Activated CD4-positive, alpha-beta T cell treated with anti-CD3 and anti-CD28 coated beads, Interleukin-2, amount 50 U/mL, for 48 hours (primary cell): Measurements from ENCODE around the gene SLC25A25.
A peak's percentile ranks its signal among the peaks of the same experiment; 100 is the strongest.
"Not testable (repeated sequence)": the region's sequence is repeated elsewhere in the genome, so short reads cannot be mapped to it uniquely, and the experiment has no call there.

ENCODE experiments used
- DNase-seq, 2 experiments: peaks; one replicate each; pipeline ENCODE4 v3.0.0-alpha.2; 2020

The SLC25A25 gene

DNA sequence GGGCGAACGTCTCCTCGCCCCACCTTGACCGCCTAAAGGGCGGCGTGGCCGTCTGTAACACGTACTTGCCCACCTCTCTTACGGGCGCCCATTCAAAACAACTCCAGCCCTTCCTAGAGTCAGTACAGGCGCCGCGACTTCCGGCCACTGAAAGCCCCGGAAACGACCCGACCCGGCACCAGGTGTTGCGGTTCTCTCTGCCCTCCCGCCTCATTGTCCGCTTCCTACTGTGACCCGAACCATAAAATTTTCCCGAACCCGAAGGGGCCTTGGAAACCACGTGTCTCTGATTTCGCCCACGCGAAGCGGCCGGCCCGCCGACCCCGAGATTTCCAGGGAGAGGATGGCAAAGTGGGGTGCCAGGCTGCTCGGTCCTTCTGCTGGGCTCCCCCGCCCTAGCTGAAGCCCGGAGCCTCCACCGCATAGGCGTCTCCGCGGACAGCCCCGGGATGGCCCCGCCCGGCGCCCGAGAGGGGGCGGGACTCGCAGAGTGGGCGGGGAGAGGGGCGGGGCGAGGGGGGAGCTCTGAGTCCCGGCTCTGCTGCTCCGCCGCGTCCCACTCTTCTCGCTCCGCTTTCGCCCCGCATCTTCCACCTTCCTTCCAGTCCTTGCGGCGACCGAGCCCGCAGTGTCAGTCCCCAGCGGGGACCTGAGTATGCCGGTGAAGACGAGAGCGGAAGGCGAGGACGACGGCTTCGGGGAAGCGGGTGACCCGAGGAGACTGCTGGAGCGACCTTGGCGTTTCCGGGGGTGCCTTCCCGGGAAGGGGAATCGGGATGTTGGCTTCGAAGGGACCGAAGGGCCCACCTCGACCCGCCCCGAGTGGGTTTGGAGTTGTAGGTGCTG lies 60.2 kb downstream of the SLC25A25 start:
- peak; percentile 80 to 83 for DNase-seq

DNA sequence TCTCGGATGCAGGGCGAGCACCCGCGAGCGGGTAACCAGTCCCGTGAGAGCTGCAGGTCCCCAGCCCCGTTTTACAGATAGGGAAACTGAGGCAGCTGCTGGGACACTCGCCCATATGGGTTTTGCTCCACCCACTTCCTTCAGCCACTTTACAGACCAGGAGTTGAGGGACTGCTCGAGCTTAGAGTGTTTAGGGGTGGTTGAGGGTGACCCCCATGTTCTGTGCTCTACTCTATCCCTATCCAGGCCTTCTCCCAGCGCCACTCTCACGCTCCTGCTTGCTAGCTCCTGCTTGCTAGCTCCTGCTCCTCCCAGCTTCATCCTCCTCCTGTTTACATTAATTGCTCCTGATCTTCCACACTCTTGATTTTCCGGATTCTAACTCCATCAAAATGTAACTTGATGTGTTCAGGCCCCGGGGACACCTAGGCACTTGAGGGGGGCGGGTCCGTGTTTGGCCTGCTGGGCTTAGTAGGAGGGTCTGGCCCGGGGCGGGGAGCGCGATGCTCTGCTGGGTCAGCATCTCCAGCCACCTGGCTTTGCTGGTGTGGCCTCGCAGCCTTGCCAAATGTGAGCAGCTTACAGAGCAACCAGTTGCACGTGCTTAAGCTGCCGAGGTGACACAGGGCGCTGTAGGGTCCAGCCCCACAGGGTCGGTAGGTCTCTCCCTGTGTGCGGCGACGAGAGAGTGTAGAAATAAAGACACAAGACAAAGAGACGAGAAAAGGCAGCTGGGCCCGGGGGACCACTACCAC lies 61.0 kb downstream of the SLC25A25 start:
- DNase-seq, result no peak

DNA sequence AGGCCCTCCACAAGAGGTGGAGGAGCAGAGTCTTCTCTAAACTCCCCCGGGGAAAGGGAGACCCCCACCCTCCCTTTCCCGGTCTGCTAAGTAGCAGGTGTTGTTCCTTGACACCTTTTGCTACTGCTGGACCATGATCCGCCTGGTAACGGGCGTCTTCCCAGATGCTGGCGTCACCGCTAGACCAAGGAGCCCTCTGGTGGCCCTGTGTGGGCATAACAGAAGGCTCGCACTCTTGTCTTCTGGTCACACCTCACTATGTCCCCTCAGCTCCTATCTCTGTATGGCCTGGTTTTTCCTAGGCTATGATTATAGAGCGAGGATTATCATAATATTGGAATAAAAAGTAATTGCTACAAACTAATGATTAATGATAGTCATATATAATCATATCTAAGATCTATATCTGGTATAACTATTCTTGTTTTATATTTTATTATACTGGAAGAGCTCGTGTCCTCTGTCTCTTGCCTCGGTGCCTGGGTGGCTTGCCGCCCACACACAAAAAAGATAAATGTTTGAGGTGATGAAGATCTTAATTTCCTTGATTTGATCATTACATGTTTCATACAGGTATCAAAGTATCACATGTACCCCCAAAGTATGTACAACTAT lies 62.1 kb downstream of the SLC25A25 start:
- peak; percentile 64 to 75 for DNase-seq

DNA sequence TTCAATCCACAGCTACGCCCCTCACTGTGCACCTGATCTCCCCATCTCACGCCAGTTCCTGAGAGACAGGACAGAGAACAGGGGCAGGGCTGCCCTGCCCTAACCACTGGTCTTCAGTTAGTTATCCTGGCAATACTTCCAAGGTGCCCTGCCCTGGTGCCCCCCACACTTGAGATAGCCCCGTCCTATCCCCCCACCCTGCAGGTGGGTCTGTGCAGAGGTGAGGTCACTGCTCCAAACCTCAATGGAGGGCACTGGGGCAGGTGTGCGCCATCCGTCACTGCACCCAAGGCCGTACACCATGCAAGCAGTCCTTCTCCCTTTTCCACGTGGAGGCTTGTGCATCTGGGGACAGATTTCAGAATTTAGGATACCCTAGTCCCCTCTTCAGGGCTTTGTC lies 62.6 kb downstream of the SLC25A25 start:
- not testable (repeated sequence) for DNase-seq

DNA sequence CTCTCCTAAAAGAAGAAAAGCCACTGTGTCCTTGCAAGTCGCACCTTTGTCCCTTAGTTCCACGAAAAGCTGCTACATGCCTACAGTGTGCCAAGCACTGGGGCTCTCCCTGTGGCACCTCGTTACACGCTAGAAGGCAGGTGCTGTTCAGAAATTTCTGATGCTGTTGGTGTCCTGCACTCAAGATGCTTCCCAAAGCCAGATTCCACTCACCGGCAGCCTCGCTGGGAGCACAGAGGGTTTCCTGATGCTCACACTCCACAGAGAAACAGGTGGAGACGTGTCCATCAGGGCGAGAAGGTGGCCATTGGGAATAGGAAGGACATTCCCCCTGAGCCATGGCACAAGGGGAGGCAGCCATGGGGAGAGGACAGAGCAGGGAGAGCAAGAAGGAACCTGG lies 63.3 kb downstream of the SLC25A25 start:
- not testable (repeated sequence) for DNase-seq

DNA sequence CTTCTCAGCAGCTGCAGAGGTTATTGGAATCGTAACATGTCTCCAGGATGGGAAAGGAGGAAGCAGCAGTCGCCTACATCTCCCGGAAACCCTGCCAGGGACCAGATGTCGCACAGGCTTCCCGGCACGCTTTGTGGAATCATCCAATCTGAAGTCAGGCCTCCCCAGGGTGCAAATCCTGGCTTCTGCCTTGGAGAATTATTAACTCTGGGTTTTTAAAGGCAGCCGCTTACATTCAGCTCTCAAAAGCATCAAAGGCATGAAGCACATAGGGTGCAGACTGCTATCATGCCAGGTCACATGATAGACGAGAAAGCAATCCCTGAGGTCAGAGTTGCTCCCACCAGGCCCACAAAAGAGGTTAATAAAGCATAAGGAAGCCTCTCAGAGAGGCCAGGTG lies 64.1 kb downstream of the SLC25A25 start:
- DNase-seq, result not testable (repeated sequence)

DNA sequence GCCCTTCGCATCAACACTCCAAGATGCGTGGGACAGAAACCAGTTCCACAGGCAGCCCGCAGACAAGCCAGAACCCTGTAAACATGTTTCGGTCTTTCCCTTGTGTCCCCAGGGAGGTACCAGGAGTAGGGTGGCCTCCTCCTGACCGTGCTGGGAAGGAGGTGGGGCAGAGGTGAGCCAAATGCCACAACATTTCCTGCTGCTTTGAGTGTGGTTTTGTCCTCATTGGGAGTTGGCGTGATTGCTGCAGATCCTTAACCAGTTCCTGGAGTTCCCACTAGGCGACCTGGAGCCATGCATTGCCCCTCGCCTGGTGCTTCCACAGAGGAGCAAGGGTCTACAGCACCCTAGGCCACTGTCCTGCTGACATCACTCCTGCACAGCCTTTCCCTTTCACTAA lies 67.5 kb downstream of the SLC25A25 start:
- not testable (repeated sequence) for DNase-seq

DNA sequence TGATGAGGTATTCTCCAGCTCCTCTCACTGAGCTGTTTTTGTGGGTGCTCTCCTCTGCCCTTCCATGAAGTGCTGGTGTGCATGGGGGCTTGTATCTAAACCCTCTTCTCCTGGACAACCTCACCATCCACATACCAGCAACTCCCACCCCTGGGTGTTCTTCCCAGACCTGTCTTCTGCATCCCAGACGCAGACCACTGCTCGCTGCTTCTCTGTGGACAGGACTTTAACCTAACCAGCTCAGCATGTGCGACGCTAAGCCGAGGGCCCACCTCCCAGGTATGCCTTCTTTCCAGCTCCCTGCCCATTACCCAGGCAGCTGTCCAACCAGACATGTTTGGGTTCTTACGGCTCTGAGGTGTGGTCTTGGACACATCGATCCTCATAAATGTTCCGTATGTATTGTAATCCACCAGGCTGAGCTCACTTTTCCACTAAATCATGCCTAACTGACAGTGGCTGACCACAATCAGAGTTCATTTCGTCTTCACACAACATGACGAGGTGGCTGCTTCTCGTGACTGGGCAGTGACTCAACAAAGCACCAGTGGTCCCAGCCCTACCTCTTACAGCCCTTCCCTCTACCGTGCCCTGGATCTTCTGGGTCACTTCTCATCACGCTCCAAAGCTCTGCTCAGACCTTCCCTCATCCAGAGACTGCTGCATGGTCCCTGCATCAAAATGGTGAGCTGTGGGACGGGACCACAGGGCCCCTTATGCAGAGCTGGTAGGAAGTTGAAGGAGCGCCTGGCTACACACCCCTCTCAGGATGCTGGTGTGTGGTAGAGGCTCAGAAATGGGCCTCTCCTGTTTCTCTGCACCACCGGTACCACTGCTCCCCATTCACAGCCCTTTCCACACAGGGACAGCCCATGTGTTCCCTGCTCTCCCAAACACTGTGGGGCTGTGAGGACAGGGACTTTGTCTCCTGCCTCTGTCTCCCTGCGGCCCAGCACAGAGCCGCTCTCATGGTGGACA lies 69.1 kb downstream of the SLC25A25 start:
- DNase-seq, result no peak

DNA sequence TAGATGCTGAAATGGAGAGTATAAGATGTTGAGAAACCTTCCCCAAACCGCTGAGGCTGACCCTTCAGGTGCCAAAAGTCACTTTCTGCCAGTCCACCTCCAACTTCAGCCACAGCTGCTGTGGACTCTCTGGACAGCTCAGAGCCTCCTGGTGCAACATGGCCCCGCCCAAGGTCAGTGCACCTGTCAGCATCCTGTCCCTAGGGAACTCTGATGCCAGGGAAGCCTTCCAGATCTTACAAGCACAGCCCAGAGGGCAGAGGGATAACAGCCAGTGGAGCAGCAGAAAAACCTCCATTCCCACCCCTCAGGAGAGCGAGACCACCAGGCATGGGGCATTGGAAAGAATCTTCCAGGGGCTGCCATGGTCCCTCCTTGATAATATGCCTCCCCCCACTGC lies 70.0 kb downstream of the SLC25A25 start:
- DNase-seq, result no peak

DNA sequence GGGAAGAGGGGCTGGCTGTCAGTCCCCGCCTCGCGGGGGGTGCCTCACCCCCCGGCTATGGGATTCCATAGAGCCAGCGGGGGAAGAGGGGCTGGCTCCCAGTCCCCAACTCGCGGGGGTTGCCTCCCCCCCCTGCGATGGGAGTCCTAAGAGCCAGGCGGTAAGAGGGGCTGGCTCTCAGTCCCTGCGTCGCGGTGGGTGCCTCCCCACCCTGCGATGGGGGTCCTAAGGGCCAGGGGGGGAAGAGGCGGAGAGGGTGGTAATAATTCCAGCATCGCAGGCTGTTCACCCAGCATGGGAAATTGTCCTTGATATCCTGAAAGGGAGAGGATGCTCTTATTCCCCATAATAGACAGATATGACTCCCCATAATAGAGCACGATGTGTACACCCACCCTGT lies 71.6 kb downstream of the SLC25A25 start:
- DNase-seq, result no peak

DNA sequence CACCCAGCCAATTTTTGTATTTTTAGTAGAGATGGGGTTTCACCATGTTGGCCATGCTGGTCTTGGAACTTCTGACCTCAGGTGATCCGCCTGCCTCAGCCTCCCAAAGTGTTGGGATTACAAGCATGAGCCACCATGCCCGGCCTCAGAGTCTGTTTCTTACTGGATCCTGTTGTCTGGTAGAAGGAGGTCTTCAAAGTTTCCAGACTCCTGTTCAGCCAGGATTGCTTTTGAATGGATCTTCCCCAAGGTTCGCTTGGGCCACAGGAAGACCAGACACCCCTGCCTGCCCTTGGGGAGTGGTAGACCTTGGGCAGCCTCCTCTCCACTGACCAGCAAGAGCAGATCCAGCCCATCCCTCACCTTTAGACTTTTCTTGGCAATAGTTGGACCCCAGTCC lies 73.6 kb downstream of the SLC25A25 start:
- DNase-seq, result no peak

DNA sequence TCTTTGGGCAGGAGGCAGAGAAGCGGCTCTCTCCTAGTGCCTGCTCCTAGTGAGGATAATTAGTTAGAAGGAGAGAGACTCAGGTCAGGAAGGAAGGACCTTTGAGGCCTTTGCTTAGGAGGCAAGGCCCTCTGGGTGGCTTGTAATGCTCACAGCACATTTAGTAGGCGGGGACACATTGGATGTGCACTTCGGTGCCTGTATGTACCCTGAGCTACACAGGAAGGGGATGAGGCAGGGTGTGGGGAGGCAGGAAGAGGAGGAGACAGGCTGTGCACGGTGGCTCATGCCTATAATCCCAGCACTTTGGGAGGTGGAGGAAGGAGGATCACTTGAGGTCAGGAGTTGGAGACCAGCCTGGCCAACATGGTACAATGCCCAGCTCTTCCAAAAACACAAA lies 74.0 kb downstream of the SLC25A25 start:
- DNase-seq, result no peak

DNA sequence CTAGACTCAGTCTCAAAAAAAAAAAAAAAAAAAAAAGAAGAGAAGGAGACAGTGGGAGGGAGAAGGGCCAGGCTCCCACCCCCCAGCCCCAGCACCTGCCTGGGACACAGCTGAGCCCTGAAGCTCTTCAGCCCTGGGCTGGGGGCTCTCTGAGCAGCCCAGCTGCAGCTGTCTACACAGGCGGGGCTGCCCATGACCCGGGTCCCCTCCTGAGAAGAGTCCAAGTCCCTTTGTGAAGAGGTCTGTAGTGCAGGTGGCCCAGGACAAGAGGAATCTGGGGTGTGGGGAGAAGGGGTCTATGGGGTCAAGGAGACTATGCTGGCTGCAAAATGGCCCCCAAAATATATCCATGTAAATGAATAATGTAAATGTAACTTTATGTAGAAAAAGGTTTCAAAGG lies 74.6 kb downstream of the SLC25A25 start:
- DNase-seq, result no peak

DNA sequence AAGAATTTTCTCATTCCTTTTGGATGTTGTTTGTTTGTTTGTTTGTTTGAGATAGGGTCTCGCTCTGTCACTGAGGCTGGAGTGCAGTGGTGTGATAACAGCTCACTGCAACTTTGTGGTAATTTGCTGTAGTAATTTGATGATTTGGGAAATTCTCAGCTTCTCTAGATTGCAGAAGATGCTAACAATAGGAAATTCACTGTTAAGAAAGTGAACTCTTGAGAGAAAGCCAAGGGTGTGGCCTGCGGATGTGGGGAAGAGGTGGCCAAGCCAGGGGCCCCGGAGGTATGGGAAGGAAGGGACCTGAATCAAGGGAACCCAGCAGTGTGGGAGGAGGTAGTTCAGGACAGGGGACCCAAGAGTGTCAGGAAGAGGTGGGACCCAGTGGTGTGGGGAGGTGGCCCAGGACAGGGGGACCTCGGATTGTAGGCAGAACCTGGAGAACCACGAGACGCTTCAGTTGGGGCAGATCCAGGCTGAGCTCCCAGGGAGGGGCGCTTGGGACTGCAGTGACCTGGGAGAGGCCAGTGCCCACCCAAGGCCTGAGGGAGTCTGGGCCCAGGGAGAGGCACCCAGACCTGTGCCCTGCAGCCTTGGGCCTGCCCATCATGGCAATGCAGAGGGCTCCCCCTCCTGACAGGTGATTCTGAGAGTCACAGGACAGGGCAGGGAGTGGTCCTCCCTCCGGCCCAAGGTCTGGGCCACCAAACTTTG lies 75.7 kb downstream of the SLC25A25 start:
- no peak for DNase-seq

DNA sequence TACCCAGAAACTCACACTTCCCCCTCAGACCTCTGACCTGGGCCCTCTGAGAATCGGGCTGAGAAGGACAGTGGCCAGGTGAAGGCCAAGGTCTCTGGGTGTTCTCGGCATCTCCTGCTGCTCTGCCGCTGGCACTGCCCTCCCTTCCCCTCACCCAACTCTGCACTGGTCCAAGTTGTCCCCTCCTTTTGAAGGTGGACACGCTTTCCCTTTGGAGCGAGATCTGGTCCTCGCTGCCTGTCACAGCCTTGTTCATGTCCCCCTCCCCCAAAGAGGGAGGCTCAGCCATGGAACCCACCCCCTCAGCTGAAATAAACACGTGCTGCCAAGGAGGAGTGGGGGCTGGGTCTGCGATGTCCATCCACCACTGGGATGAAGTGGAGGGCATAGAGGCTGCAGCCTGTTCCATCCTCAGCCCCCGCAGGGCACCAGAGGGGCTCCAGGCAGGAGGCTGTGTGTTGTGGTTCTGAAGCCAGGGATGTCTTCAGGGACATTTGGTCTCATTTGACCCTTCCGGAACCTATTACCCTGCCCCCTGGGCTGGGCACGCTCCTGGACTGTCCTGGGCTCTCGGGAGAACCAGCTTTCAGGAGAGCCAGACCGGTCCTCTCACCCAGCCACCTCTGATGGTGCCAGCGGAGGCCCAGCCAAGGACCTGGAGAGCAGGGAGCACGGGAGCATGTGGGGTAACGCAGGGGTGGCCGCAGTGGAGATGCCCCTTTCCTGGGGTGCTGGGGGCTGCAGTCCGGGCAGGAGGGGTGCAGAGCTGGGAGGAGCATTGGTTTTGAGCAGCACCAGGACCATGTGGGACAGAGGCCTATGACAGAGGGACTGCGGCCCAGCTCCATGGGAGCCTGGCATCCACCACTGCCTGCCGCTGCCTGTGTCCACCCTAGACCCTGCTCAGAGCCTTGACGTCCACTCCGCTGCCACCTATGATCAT lies 76.5 kb downstream of the SLC25A25 start:
- DNase-seq, result no peak

DNA sequence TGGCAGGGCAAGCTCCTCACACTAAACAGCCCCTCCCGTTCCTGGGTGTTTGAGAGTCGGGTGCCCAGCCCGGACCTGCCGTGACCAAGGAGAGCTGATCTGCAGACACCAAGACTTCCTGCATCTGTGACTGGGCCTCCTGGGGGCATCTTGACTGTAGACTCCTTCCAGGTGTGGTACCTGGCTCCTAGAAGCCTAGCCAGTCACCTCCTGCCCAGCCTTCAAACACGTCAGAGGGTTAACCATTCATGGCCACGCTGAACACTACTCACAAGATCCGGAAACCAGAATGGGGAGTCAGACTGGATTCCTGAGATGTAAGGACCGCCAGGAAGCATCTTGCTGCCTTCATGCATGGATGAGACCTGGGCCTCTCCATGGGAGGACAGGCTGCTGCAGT lies 77.5 kb downstream of the SLC25A25 start:
- DNase-seq, result no peak

DNA sequence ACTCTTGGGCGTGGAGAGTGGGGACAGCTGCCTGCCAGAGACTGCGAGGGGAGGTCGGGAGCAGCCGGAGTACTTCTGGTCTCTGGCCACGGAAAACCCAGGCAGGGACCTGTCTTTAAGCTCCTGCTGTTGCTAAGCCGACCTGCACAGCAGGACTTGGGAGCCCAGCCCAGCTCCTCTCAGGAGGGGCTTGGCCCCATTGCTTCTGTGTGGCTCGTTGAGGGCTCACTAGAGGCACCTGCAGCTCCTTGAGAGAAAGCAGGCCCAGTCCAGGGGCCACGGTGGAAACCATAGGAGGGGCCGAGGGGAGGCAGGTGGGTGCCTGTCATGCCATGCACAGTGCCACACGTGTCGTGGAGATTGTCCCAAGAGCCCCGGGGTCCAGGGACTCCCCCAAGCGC lies 77.9 kb downstream of the SLC25A25 start:
- no peak for DNase-seq

DNA sequence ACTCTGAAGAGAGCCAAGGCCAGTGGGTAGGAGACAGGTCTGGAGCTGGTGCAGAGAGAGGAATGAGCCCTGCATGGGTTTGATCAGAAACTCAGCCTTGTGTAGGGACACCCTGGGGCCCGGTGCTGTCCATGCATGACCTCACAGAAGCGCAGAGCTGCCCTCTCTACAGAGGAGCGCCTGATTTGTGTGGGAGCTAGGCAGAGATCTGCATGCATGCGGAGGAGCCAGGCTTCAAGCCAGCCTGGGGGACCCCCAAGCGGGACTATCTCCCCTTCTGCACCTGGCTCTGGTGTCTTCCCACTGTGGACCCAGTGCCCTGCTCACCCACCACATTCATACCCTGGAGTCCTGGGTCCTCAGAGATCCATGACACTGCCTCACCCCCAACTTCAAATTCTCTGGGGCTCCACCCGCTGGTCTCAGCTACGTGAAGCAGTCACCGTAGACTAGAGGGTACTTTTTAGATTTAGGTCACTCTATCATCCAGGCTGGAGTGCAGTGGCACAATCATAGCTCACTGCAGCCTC lies 78.6 kb downstream of the SLC25A25 start:
- no peak for DNase-seq

DNA sequence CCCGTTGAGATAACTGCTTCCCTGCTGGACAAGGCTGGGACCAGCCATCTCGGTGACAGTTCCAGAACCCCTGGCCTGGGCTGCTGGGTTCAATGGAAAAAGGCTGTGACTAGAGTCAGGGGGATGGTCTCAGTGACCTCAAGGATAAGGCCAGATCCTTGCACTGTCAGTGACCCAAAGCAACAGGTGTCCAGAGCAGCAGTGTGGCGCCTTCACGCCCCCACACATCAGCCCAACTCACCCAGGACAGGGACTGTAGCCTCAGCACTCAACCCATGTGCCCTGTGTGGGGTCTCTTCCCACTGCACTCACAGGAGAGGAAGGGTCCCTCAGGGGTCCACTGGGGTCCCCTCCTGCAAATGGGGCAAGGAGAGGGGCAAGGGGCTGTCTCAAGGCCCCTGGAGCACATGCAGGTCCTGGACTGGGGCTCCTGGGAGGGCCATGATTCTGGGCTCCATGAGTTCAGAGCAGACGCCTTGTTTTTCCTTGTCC lies 80.5 kb downstream of the SLC25A25 start:
- DNase-seq, result no peak

DNA sequence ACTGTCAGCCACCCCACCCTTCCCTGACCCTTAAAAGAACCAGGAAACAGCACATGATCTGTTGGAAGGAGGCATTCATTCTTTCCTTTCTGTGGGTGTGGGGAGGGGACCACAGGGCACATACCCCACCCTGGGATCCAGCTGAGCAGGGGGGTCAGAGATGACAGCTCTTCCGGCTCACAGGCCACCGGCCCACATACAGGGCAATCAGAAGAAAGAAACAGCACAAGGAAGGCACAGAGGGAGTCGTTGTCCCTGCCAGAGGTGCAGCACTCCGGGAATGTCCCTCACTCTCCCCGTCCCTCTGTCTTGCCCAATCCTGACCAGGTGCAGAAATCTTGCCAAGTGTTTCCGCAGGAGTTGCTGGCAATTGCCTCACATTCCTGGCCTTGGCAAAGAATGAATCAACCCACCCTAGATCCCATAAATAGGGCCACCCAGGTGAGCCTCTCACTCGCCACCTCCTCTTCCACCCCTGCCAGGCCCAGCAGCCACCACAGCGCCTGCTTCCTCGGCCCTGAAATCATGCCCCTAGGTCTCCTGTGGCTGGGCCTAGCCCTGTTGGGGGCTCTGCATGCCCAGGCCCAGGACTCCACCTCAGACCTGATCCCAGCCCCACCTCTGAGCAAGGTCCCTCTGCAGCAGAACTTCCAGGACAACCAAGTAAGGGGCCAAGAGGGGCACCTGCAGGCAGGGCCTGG lies 81.1 kb downstream of the SLC25A25 start, which contains the start of gene LCN2:
LCN2 (plus strand) TSS at position 453 of the 701 bp plus-strand sequence; CDS start at position 526, 73 bp downstream.
- DNase-seq, result no peak
